K562 (cell line): Measurements from ENCODE around the gene PFKL.

Experiments used
- CHD4 ChIP-seq: fragments of 200-600 bp; sonication (generic); IDR thresholded peaks from 3 replicates; pipeline ENCODE4 v1.6.1; 2012; ENCODE audit warnings: low read depth, mild to moderate bottlenecking, mixed read lengths, low read length, inconsistent platforms; ENCODE audit not compliant: insufficient read depth, insufficient replicate concordance, poor library complexity, severe bottlenecking
- CTCF ChIP-seq, 3 experiments: IDR thresholded peaks in 2 of 3; conservative IDR thresholded peaks in 1 of 3; 2 replicates each; pipeline ENCODE4 v1.5.1; 2011 to 2012; ENCODE audit warnings: low read length in 3 of 3, mild to moderate bottlenecking in 3 of 3, control low read depth in 2 of 3, improper control_type of control experiment in 1 of 3, inconsistent platforms in 1 of 3, low read depth in 1 of 3, mixed read lengths in 1 of 3, moderate library complexity in 1 of 3; ENCODE audit not compliant: insufficient read depth in 2 of 3
- HDAC8 ChIP-seq: fragments of 450-650 bp; IDR thresholded peaks from 2 replicates; pipeline ENCODE4 v1.6.1; 2016; ENCODE audit warnings: mild to moderate bottlenecking, missing genetic modification characterization, moderate library complexity, missing compliant biosample characterization
- NFRKB ChIP-seq: fragments of 450-650 bp; IDR thresholded peaks from 2 replicates; pipeline ENCODE4 v1.6.1; 2016; ENCODE audit warnings: low read depth
- POLR2A ChIP-seq: fragments of 450-650 bp; conservative IDR thresholded peaks from 2 replicates; pipeline ENCODE4 v1.6.1; 2016
- POLR2AphosphoS5 ChIP-seq: IDR thresholded peaks from 2 replicates; pipeline ENCODE4 v1.6.1; 2011; ENCODE audit warnings: mild to moderate bottlenecking, low read depth, low read length, moderate library complexity; ENCODE audit not compliant: control insufficient read depth, insufficient read depth
- SRF ChIP-seq, 2 experiments: fragments of 250-450, 450-650 bp in 1 of 2; sonication (Bioruptor Pico) in 1 of 2; sonication (generic) in 1 of 2; formaldehyde crosslinking; IDR thresholded peaks; 2 replicates each; pipeline versions ENCODE4 v1.5.0 to v1.5.1; 2020 to 2022; ENCODE audit warnings: mild to moderate bottlenecking in 1 of 2, missing genetic modification reagents in 1 of 2
- ZBED1 ChIP-seq: IDR thresholded peaks from 2 replicates; pipeline ENCODE4 v1.6.1; 2014

- TF ChIP-seq CTCF (IDR thresholded peaks at IDR 0.05 in 2 of 3, conservative IDR thresholded peaks at IDR 0.05 in 1 of 3; ENCODE audit: insufficient read depth in 2 of 3, low read depth in 1 of 3, low read length in 3 of 3) (no peak), CHD4 (no peak), HDAC8 (tag) (no peak), SRF (CRISPR knock-in tag; IDR thresholded peaks at IDR 0.05) (no peak), ZBED1 (no peak), NFRKB (no peak), POLR2A (no peak), POLR2AphosphoS5 (no peak)
Measured at GRCh38 chr21:44291936-44292811, 7.7 kb upstream of the PFKL start.
